ENCODE data around the gene NAA40. TPM values are rescaled to one million over a fixed set of nuclear protein-coding genes. Genes with fewer than 3 reads are reported as not detected.

NAA40 gene
- total and polyA plus RNA-seq, 2 experiments from 2014 or later, result 10.1 to 24.6 TPM

GRCh38 chr11:63969461-63969860, 30.7 kb downstream of the NAA40 start:
- H3K79me2 ChIP-seq (replicated peaks; ENCODE audit: insufficient read depth), result no peaks in the 10 kb centered on the region
- Mint-ChIP-seq H3K9me3 (peaks cover 10% of the 10 kb centered on the region), H3K27me3 (ENCODE audit: insufficient read depth, low read depth, poor library complexity) (peaks cover 46% of the 10 kb centered on the region), H3K36me3 (ENCODE audit: low read depth) (peaks cover under 1% of the 10 kb centered on the region; the same call in 1 of the 3 replicates), H3K27ac (no peak overlapping the region), H3K4me1 (no peaks in the 10 kb centered on the region; the same call in 2 of the 3 replicates), H3K4me3 (no peak overlapping the region)
- no peak overlapping the region for H3K27ac ChIP-seq (ENCODE audit: low read depth)
- H4K20me1 ChIP-seq (replicated peaks; ENCODE audit: insufficient read depth), result no peaks in the 10 kb centered on the region; the same call in 1 of the 2 replicates
- no peak for ATAC-seq
- H3K9me2 ChIP-seq (ENCODE audit: insufficient read depth), result no peaks in the 10 kb centered on the region; the same call in 1 of the 2 replicates
- H3F3A ChIP-seq (replicated peaks; ENCODE audit: low read depth), result no peaks in the 10 kb centered on the region
- H2AFZ ChIP-seq, result no peak overlapping the region
- no peak overlapping the region for H3K4me3 ChIP-seq
- H3K4me1 ChIP-seq (ENCODE audit: insufficient read depth), result no peaks in the 10 kb centered on the region
- peaks cover 70% of the 10 kb centered on the region for H3K27me3 ChIP-seq (ENCODE audit: insufficient read depth)
- DNase-seq (ENCODE audit: low spot score), result no peak
- H3K36me3 ChIP-seq (ENCODE audit: insufficient read depth), result no peaks in the 10 kb centered on the region
- TF ChIP-seq POLR2AphosphoS5 (IDR thresholded peaks at IDR 0.05; ENCODE audit: low read depth), result no peak
- H3K4me2 ChIP-seq, result no peak overlapping the region

- H3K27me3 Mint-ChIP-seq (ENCODE audit: insufficient read depth, low read depth, poor library complexity), result peaks cover 46% of the 10 kb centered on the region
- H3K4me3 Mint-ChIP-seq, result no peak overlapping the region
- no peaks in the 10 kb centered on the region; the same call in 1 of the 2 replicates for H3K9me2 ChIP-seq (ENCODE audit: insufficient read depth)
- H3F3A ChIP-seq (replicated peaks; ENCODE audit: low read depth), result 0 out of 2 replicates have a peak, but pooled peaks cover 3% of the 10 kb centered on the region
- ATAC-seq, result no peak
- H3K4me3 ChIP-seq, result no peak overlapping the region
- peaks cover 5% of the 10 kb centered on the region; the same call in 2 of the 3 replicates for H3K36me3 Mint-ChIP-seq (ENCODE audit: low read depth)
- peaks cover 59% of the 10 kb centered on the region for H3K27me3 ChIP-seq (ENCODE audit: insufficient read depth)
- no peaks in the 10 kb centered on the region; the same call in 1 of the 2 replicates for H4K20me1 ChIP-seq (replicated peaks; ENCODE audit: insufficient read depth)
- H3K9me3 Mint-ChIP-seq, result peaks cover 10% of the 10 kb centered on the region
- H3K36me3 ChIP-seq (ENCODE audit: insufficient read depth), result no peaks in the 10 kb centered on the region
- no peak overlapping the region for H3K27ac ChIP-seq (ENCODE audit: low read depth)
- peaks cover 10% of the 10 kb centered on the region for H3K79me2 ChIP-seq (replicated peaks; ENCODE audit: insufficient read depth)
- H3K27ac Mint-ChIP-seq, result no peak overlapping the region
- peaks cover 9% of the 10 kb centered on the region; the same call in 1 of the 2 replicates for H3K4me1 ChIP-seq (ENCODE audit: insufficient read depth)
- DNase-seq (ENCODE audit: low spot score), result no peak
- peaks cover 3% of the 10 kb centered on the region for H3K4me1 Mint-ChIP-seq
- no peak overlapping the region for H3K4me2 ChIP-seq
- H2AFZ ChIP-seq, result no peak overlapping the region
- no peak for TF ChIP-seq CTCF (conservative IDR thresholded peaks at IDR 0.05; ENCODE audit: low read depth in 2 of 2)
- TF ChIP-seq JUNB (IDR thresholded peaks at IDR 0.05; ENCODE audit: unreplicated experiment), result no peak
- TF ChIP-seq POLR2AphosphoS5 (IDR thresholded peaks at IDR 0.05; ENCODE audit: low read depth), result no peak
- TF ChIP-seq ZNF331 (CRISPR knock-in tag; IDR thresholded peaks at IDR 0.05; ENCODE audit: low read depth), result no peak
- no peak for TF ChIP-seq EZH2 (IDR thresholded peaks at IDR 0.05; ENCODE audit: low read depth, unreplicated experiment)
- no peak for TF ChIP-seq EZH2phosphoT487 (IDR thresholded peaks at IDR 0.05; ENCODE audit: unreplicated experiment)
- no peak for TF ChIP-seq REST (IDR thresholded peaks at IDR 0.05; ENCODE audit: unreplicated experiment)
- no peak for TF ChIP-seq ETS1 (IDR thresholded peaks at IDR 0.05)
- TF ChIP-seq ZNF114 (CRISPR knock-in tag; IDR thresholded peaks at IDR 0.05), result no peak
These were observed 32.1 kb downstream of the NAA40 start for GRCh38 chr11:63970902-63971301.

Data from GM23338 (cell line).